RPMI8226 (cell line): ENCODE measurements around the gene MB21D2.

Source experiments
- DNase-seq: peaks from one replicate; pipeline ENCODE4 v3.0.0-alpha.2; 2015

The MB21D2 gene

DNA sequence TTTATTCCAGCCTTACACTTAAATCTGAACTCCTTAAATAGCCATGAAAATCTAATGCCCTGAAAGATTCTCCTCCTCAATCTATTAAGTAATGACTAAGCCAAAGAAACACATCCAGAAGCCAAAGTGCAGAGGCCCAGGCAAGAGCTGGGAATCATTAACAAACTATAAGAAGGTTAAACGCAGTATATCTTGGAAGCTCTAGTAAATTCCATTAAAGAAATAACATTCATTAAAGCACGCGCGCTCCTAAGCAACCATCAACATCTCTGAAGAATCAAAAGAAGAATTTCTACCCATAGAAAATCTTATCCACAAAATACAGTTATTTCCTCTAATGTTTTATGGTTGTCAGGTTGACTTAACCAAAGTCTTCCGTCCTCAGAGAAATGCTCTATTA is 29.5 kb downstream of the MB21D2 start:
- no peak for DNase-seq

DNA sequence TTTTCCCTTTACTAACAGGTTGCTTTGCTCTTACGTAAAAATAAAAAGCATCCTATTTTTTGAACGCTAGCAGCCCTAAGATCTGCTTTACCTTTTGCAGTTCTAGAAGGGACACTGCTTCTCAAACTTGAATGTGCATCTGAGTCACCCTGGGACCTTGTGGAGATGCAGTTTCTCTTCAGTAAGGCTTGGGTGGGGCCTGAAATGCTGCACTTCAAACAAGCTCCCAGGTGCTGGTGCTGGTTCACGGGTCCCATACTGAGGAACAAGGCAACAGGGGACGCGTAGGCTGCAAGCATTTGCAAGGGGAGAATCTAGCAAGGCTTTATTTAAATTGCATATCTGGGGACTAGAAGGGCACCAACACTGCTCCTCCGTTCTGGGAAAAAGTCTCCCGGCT is 30.0 kb downstream of the MB21D2 start:
- no peak for DNase-seq

DNA sequence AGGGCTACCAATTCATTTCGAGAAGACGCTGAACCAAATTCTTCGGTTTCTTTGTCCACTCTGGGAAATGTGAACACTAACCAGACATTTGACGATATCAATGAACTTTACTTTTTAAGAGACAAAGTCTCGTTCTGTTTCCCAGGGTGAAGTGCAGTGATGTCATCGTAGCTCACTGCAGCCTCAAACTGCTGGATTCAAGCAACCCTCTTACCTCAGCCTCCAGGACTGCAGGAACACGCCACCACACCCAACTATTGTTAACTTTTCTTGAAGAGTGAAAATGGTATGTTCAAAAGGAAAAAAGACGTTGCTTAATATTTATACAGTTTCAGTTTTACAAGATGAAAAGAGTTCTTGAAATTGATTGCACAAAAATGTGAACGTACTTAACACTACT is 30.6 kb downstream of the MB21D2 start:
- DNase-seq, result no peak

DNA sequence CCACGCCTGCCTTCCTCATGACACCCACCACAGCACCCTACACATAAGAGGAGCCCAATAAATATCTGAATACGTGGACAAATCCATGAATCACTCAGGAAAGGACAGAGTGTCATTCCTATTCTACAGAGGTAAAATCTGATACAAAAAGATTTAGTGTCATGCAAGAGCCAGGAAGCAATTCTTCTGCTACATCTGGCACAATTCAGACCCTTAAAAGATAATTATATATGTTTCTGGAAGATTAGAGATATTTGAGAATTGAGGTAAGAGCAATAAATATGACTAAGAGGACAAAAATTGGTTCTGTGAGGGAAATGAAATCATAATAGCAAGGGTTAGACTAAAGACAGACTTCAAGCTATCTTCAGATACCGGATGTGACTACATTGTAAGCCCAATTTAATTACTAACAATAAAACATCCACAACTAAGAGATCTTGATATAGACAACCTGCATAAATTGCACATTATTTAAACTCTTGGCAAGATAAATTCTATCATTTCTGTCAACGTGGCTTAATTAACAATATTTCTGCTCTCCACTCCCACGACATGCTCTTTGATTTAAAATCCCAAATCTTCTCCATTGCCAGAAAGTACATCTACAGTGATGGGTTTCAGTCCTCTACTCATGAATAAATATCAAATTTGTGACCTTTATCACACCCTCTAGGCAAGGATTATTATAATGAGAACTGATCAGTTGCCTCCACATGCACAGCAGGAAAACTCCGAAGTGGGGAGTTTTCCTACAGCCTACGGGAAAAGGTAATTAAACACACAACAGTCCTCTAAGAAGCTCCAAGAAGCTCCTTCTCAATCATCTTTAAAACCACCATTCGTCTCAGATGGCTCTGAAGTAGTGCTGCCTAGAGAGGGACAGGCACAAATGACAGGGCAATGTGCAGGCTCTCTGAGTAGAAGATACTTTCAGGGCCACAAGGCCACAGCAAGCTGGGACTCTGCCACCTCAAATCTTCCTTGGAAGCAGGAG is 32.6 kb downstream of the MB21D2 start:
- DNase-seq, result no peak

DNA sequence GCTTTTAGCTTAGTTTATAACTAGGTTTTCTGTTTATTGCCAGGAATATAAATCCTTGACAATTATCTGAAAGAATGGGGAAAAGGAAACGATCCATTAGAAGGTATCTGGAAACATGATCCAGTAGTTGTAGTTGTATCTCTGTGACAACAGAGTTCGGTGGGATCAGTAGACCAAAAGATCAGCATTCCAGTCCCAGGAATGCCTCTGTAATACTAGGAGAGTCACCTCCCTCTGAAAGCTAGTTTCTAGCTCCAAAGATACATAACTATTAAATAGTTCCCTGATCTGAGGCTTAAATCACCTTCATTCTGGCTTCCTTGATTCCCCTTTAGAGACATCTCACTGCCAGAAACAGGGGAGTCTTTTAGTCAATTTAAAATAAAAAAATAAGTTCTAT is 34.1 kb downstream of the MB21D2 start:
- DNase-seq, result no peak

DNA sequence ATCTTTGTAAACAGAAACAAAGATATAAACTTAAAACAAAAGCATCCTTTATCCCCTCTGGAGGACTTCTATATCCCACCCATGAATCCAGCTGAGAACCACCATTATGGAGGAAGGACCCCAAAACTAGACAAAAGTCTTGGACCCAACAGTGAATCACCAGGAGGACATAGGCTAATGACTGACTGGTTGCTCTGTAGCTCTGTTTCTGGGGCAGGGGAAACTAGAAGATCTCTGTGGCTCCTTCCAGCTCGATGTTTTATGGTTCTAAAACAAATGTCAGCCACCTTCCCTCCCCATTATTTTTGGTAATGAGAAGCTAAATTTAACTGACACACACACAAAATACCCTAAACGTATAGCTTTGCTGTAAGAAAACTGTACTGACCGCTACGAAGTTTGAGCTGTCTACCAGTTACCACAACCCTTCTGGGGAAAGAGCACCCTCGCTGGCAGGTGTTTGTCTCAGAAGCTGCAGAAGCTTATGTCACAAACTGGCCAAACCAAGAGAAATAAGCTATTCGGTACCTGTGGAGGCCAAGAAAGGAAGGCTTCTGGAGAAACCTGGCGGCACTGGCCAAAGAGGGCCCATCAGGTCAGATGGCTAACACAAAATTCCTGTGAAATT is 36.4 kb downstream of the MB21D2 start:
- peak; percentile 8 for DNase-seq

DNA sequence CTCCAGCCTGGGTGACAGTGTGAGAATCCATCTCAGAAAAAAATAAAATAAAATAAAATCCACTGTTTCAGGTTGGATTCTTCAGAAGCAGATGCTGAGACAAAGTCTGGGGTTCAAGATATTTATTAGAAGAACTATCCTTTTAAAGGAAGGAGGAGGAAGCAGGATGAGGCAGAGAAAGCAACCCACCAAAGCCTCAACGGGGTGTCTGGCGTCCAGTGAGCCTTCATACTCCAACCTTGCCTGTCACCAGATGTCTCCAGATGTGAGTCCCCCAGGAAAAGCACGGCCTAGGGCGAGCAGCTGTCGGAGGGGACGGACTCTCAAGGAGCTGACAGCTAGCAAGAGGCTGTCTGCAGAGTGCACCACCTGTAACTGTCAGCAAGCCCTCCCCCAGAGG is 37.3 kb downstream of the MB21D2 start:
- no peak for DNase-seq

DNA sequence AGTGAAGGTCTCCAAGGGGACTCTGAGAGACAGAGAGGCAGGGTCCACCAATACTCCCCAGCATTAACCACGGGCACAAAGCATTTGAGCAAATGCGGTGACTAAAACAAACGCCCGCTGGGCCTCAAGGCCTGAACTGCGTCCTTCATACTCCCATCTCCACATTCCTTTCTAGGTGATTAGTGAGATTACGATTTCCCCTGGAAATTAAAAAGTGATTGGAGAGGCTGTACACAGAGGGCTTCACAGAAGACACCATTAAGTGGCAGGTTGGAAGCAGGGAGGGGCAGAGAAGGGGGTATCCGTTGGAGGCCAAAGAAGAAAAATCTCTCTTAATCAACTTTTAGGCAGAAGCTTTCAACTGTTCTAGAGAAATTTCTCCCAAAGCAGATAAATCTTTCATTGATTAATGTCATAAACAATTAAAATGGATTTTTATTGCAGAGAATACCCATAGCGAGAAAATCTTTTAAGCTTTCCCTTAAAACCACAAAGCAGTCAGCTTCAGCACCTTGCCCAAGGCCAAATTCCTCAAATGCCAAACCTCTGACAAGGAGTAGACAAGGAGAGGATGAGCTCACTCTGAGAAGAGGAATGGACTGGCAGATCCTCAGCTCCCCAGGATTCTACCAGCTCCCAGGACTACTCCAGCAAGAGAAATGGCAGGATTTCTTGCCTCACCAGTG is 38.2 kb downstream of the MB21D2 start:
- no peak for DNase-seq

DNA sequence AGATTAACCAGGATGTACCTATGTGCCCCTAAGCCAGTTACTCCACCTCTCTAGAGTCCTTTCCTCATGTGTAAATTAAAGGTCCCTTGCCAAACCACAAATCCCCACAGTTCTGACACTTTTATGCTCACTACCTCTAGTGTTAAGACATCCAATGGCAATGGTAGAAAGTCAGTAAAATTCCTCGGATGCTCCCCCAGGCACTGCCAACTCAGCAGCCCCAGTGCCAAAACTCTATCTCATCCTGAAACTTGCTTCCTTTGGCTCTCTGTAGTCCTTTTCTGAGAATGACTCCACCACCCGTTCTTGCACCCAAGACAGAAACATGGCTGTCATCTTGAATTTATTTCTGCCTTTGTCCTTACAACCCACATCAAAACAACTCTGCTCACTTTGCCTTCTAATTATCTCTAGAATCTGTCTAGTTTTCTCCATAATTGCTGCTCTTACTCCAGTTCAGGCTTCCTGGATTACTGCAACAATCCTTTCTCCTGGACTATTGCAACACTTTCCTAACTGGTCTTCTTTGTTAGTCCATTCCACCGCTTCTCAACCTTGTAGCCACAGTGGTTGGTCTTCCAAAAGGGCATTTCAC is 41.6 kb downstream of the MB21D2 start:
- DNase-seq, result no peak

DNA sequence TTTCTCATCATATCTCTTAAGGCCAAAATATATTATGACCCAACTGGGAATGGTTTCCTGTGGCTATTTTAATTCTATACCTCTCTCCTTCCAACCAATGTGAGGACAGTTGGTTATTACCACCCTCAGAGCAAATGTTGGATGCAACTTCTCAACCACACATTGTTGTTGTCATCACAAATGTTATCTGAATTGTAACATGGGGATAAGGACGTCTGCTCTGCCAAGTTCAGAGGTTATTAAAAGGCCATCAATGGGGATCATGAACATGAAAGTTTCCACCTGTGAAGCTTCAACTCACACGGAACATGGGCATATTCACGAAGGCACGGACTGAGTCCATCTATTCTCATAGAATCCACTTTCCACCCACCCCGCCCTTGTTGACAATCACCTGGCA is 46.8 kb downstream of the MB21D2 start:
- DNase-seq, result no peak

DNA sequence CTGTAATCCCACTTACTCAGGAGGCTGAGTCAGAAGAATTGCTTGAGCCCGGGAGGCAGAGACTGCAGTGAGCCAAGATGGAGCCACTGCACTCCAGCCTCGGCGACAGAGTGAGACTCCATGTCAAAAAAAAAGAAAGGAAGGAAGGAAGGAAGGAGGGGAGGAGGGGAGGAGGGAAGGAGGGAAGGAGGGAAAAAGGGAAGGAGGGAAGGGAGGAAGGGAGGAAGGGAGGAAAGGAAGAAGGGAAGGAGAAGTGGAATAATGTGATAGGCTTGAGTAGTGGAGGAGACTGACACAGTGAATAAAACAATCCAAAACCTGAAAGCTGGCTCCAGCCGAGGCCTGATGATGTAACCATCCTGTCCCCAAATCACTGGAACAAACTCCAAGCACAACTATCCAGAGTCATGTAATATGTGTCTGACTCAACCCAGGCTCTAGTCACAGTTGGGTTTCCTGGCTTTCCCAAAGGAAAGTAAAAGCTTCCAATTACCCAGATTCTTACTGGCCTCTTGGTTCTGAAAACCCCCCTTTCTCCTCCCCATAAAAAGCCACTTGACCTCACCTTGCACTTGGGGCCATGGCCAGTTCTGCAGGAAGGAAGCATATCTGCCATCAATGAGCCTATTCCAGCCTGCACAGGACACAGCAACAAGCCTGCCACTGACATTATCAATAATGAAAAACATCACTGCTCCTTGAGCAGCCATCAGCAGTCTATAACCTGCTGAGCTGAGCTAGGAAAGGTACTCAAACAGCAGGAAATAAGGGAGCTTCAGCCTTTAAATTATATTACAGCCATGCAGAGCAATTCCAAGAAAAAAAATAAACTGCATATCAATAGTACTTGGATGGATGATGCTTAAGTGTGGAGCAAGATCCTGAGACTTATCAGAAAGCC is 48.3 kb downstream of the MB21D2 start:
- DNase-seq, result no peak

DNA sequence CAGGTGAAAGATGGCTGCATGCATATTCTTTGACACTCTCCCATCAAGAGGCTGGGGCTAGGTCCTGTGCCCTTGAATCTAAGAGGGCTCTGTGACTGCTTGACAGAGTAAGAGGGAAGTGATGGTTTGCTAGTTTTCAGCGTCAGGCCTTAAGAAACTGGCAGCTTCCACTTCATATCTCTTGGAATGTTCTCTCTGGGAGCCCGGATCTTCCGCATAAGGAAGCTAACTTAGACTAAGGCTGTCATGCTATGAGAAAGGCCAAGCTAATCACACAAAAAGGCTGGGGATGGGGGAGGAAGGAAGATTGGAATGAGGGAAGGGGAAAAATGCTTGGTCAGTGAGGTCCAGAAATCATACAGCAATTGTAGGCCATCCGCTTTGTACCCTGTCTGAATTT is 50.0 kb downstream of the MB21D2 start:
- DNase-seq, result no peak

DNA sequence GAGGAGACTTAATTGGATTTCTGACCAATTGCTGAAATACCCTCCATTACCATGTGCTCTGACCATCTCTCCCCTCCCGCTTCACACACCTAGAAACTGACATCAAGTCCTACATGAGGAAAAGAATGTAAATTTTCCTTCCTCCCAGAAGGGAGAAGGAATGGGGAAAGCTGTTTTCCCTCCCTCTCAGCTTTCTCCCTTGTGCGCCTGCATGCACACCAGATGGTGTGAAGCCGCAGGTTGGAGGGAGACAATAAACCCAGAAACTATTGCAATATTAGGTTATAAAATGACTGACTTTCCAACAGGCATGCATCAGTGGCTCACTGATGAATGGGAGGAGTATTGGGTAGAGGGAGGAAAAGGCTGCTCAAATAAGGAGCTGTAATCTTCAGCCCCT is 50.9 kb downstream of the MB21D2 start:
- DNase-seq, result no peak

DNA sequence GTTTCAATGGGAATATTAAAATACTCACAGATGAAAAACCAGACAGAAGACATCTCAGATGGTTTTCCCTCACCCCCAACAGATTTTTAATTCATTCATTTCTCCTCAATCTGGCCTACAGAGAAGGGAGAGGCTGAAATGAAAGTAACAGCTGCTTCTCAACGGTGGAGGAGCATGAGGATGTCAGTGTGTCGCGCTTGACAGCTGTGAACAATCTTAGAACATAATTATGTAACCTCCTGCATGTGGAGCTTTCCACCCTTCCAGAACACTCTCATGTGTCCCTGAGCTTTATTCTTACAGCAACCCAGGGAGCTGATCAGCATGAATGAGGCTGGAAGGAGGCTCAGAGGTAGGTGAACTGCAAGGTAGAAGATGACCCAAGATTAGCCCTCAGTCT is 52.7 kb downstream of the MB21D2 start:
- no peak for DNase-seq

DNA sequence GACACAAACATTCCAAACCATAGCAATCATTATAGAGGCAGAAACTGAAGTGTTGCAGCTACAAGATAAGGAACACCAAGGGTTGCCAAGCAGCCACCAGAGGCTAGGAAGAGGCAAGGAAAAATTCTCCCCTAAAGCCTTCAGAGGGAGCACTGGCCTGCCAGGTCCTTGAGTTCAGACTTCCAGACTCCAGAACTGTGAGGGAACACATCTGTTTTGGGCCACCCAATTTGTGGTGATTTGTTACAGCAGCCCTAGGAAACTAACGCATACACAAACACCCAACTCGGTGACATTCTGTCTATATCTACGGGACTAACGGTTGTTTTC is 54.6 kb downstream of the MB21D2 start:
- DNase-seq, result no peak

DNA sequence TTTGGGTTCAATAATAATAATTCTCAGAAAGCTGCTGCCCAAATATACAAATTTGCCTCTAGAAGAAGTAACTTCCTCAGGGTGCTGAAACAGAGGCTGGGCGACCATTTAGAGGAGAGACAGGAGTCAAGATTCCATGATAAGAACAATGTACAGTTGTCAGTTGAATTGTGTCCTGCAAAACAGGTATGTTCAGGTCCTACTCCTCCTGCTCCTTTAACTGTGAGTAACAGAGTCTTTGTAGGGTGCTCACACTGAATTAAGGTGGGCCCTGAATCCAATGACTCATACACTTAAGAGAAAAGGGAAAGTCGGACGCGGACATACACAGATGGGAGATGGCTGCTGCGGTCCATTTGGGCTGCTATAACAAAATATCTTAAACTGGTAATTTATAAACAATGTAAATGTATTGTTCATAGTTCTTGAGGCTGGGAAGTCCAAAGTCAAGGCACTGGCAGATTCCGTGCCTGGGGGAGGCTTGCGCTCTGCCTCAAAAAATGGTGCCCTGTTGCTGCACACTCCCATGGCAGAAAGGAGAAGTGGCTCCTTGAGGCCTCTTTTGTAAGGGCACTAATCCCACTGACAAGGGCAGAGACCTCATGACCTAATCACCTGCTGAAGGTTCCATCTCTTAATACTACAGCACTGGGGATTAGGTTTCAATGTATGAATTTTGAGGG is 55.1 kb downstream of the MB21D2 start:
- no peak for DNase-seq

DNA sequence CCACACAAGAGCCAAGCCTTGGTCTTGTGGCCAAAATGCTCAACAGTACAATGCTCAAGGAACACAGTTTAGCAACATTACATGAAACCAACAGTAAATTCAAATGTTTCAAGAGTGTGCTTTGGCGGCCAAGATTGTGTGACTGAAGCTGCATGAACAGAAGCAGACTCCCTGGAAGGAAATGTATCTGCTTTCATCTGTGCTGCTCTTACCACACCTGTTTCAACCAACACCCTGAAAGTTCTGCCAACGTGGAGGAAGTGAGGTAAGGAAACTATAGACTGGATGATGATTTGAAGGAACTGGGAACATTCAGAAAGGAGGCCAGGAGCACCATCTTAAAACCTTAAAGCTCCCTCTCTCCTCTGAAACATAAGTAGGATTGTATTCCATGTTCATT is 55.7 kb downstream of the MB21D2 start:
- DNase-seq, result no peak

DNA sequence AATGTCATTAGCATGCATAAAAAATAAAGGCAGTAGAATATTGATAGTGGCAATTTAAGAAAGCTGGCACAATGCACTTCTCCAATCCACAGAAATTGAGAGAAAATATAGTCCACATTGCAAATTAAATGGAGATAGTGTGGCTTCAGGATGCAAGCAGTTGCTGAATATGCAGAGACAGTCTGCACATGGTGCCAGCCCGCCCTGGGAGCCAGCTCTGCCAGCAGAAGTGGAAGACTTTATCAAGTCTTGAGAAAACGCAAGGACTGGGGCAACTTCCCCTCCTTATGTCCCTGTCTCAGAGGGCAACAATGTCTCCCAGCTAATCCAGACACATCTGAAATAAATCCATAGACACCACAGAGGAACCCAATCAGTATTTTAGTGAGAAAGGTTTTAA is 57.2 kb downstream of the MB21D2 start:
- no peak for DNase-seq

DNA sequence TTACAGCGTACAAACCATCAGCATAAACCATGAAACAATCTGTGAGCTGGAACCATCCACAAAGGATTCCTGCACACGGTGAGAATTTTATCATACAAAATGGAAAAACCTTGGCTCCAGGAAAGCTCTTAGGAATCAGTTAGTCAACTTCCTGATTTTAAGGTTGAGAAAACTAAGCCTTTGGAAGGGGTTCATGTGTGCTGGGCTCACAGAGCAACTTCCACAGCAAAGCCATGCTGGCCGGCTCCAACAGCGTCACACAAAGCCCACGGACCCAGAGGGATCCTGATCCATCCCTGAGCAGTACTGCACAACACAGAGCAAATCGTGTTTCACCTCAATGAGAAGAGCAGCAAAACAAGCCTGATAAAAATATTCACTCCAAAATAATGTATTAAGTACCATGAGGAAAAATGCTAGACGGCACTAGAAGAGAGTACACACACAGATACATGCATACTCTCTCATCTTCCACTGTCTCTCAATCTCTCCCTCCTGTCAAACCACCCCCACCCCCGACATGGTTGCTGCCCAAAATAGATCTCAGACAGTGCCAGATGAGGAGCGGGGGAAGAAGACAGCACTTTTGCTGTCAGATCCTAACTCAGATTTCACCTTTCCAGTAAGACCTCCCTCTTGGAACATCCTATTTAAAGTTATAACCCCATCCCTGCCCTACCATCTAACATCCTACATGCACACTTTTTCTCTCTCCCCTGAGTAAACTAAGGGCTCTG is 58.6 kb downstream of the MB21D2 start:
- DNase-seq, result no peak

DNA sequence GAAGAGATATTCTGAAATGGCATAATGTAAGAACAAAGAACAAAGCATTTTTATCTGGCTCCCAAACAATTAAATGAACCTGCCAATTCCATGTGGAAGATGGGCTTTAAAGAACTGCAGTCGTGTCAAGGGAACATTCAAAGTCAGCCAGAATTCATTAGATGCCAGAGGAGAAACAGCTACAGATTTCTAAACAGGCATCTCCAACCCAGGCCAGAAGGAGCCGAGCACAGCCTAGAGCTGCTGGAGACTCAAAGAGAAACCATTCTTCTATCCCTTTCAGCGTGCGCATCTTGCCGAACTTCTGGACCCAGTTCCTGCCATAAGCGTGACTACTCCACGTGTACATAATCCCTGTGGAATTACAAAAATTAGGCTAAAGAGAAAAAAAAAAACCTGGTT is 60.4 kb downstream of the MB21D2 start:
- no peak for DNase-seq

DNA sequence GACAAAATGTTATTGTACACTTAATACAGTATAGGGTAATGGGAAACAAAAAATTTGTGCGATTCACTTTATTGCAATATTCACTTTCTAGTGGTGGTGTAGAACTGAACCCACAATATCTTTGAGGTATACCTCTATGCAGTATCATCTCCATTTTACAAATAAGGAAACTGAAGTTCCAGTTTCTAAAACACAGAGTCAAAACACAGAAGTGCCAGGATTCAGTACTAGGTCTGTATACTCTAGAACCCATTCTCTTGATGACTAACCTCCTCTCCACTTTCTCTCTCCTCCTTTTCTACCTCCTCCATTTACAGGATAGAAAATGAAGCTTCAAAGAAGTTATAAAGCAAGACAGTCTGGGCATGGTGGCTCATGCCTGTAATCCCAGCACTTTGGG is 62.2 kb downstream of the MB21D2 start:
- no peak for DNase-seq
